Measurements from ENCODE around the gene SATB2. TPM values are rescaled to one million over a fixed set of nuclear protein-coding genes. Genes with fewer than 3 reads are reported as not detected.

The SATB2 gene
- total RNA-seq, 1 experiment from 2014 or later = 3.0 TPM

DNA sequence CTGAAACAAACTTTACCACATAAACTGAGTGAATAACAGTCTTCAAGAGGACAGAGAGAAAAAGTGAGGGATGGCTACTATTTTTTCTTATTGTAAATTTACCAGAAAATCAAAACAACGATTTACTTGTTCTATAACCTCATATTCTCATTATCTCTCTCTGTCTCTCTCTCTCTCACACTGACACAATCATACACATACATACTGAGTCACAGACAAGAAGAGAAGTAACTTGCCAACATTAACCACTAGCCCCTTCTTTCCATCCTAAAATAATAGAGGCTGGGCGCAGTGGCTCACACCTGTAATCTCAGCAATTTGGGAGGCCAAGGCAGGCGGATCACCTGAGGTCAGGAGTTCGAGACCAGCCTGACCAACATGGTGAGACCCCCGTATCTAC is 18.2 kb downstream of the SATB2 start:
- Histone ChIP-seq H3K9me2 (replicated peaks; ENCODE audit: low read length) (no peaks in the 10 kb centered on the region), H4K20me1 (ENCODE audit: low read length) (no peaks in the 10 kb centered on the region), H3K27me3 (ENCODE audit: low read length) (no peaks in the 10 kb centered on the region), H3K9ac (ENCODE audit: low read length) (no peak overlapping the region), H3K36me3 (ENCODE audit: low read depth, low read length) (no peaks in the 10 kb centered on the region), H3K4me2 (ENCODE audit: low read length) (no peak overlapping the region), H2AFZ (ENCODE audit: low read length) (no peak overlapping the region), H3K4me1 (ENCODE audit: insufficient read depth, low read length) (peaks cover 13% of the 10 kb centered on the region; the same call in 1 of the 2 replicates), H3K4me3 (ENCODE audit: low read length) (no peak overlapping the region), H3F3A (ENCODE audit: low read length, unreplicated experiment) (no peaks in the 10 kb centered on the region), H3K79me2 (ENCODE audit: low read length) (no peaks in the 10 kb centered on the region), H3K9me3 (ENCODE audit: low read length) (no peaks in the 10 kb centered on the region), H3K27ac (ENCODE audit: low read length) (no peak overlapping the region)
- ChIA-PET POLR2A (ENCODE audit: unreplicated experiment) (no interaction called here), CTCF (no interaction called here)
- no peak for DNase-seq
- TF ChIP-seq, protein P1, sequence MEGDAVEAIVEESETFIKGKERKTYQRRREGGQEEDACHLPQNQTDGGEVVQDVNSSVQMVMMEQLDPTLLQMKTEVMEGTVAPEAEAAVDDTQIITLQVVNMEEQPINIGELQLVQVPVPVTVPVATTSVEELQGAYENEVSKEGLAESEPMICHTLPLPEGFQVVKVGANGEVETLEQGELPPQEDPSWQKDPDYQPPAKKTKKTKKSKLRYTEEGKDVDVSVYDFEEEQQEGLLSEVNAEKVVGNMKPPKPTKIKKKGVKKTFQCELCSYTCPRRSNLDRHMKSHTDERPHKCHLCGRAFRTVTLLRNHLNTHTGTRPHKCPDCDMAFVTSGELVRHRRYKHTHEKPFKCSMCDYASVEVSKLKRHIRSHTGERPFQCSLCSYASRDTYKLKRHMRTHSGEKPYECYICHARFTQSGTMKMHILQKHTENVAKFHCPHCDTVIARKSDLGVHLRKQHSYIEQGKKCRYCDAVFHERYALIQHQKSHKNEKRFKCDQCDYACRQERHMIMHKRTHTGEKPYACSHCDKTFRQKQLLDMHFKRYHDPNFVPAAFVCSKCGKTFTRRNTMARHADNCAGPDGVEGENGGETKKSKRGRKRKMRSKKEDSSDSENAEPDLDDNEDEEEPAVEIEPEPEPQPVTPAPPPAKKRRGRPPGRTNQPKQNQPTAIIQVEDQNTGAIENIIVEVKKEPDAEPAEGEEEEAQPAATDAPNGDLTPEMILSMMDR (conservative IDR thresholded peaks at IDR 0.05; ENCODE audit: low read depth, low read length) = no peak
- TF ChIP-seq EZH2phosphoT487 (IDR thresholded peaks at IDR 0.05; ENCODE audit: borderline replicate concordance, low read length) (no peak), EZH2 (IDR thresholded peaks at IDR 0.05; ENCODE audit: low read length, unreplicated experiment) (no peak)
- intact Hi-C loops (cut with micrococcal nuclease) = no loop called here
- BruUV-seq (replicated peaks) = no TSS peak
- no peak for ATAC-seq

DNA sequence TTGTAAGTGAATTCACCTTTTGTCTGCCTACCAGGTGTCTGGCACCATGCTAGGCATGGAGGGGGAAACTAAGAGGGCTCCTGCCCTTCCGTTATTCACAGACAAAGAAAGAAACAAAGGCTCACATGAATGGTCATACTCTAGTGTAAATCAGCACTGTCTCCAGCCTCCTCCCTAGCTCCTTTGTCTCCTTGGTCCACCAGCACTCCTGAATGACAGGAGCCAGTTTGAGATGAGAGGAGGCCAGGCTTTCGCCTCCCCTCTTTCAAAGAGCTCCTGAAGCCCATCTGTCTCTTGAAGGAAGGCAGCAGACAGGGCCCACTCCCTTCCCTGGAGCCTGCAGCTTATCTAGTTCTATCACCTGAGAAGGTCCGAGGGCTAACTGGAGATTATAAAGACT is 18.7 kb downstream of the SATB2 start:
- no peak overlapping the region for H3K9ac ChIP-seq (ENCODE audit: low read length)
- intact Hi-C loops (cut with micrococcal nuclease) = no loop called here
- no peak for DNase-seq
- H3K27me3 ChIP-seq (ENCODE audit: low read length) = no peaks in the 10 kb centered on the region
- no peaks in the 10 kb centered on the region for H3K9me3 ChIP-seq (ENCODE audit: low read length)
- CTCF ChIA-PET = no interaction called here
- no peaks in the 10 kb centered on the region for H3K9me2 ChIP-seq (replicated peaks; ENCODE audit: low read length)
- no peak overlapping the region for H2AFZ ChIP-seq (ENCODE audit: low read length)
- peaks cover 13% of the 10 kb centered on the region; the same call in 1 of the 2 replicates for H3K4me1 ChIP-seq (ENCODE audit: insufficient read depth, low read length)
- no peaks in the 10 kb centered on the region for H3F3A ChIP-seq (ENCODE audit: low read length, unreplicated experiment)
- no peaks in the 10 kb centered on the region for H4K20me1 ChIP-seq (ENCODE audit: low read length)
- BruUV-seq (replicated peaks) = no TSS peak
- H3K27ac ChIP-seq (ENCODE audit: low read length) = no peak overlapping the region
- POLR2A ChIA-PET (ENCODE audit: unreplicated experiment) = no interaction called here
- H3K36me3 ChIP-seq (ENCODE audit: low read depth, low read length) = no peaks in the 10 kb centered on the region
- no peak overlapping the region for H3K4me3 ChIP-seq (ENCODE audit: low read length)
- H3K79me2 ChIP-seq (ENCODE audit: low read length) = no peaks in the 10 kb centered on the region
- ATAC-seq = no peak
- no peak overlapping the region for H3K4me2 ChIP-seq (ENCODE audit: low read length)
- TF ChIP-seq EZH2 (IDR thresholded peaks at IDR 0.05; ENCODE audit: low read length, unreplicated experiment) = no peak
- no peak for TF ChIP-seq EZH2phosphoT487 (IDR thresholded peaks at IDR 0.05; ENCODE audit: borderline replicate concordance, low read length)
- TF ChIP-seq, protein P1 (conservative IDR thresholded peaks at IDR 0.05; ENCODE audit: low read depth, low read length) = no peak

- Histone ChIP-seq H3K4me2 (ENCODE audit: low read length) (no peak overlapping the region), H4K20me1 (ENCODE audit: low read length) (no peaks in the 10 kb centered on the region), H3K9me2 (replicated peaks; ENCODE audit: low read length) (no peaks in the 10 kb centered on the region), H3K9ac (ENCODE audit: low read length) (no peak overlapping the region), H3K27ac (ENCODE audit: low read length) (no peak overlapping the region), H3K4me3 (ENCODE audit: low read length) (no peak overlapping the region), H3K27me3 (ENCODE audit: low read length) (no peaks in the 10 kb centered on the region), H3K4me1 (ENCODE audit: insufficient read depth, low read length) (peaks cover 25% of the 10 kb centered on the region), H3K9me3 (ENCODE audit: low read length) (no peaks in the 10 kb centered on the region), H3K36me3 (ENCODE audit: low read depth, low read length) (no peaks in the 10 kb centered on the region), H2AFZ (ENCODE audit: low read length) (no peak overlapping the region), H3K79me2 (ENCODE audit: low read length) (no peaks in the 10 kb centered on the region), H3F3A (ENCODE audit: low read length, unreplicated experiment) (no peaks in the 10 kb centered on the region)
- ChIA-PET POLR2A (ENCODE audit: unreplicated experiment) (no interaction called here), CTCF (no interaction called here)
- intact Hi-C loops (cut with micrococcal nuclease) = no loop called here
- BruUV-seq (replicated peaks) = no TSS peak
- TF ChIP-seq, protein P1 (conservative IDR thresholded peaks at IDR 0.05; ENCODE audit: low read depth, low read length) = no peak
- TF ChIP-seq EZH2 (IDR thresholded peaks at IDR 0.05; ENCODE audit: low read length, unreplicated experiment) = no peak
- TF ChIP-seq EZH2phosphoT487 (IDR thresholded peaks at IDR 0.05; ENCODE audit: borderline replicate concordance, low read length) = no peak
- DNase-seq = no peak
- no peak for ATAC-seq
Observed at GRCh38 chr2:199434555-199434954, 23.2 kb downstream of the SATB2 start.
